Activated CD8-positive, alpha-beta T cell treated with anti-CD3 and anti-CD28 coated beads, Interleukin-2, amount 10 ng/mL, durations not matched to agents 7 days and 5 days (primary cell): ENCODE measurements around the gene UNC13D. TPM values are rescaled to one million over a fixed set of nuclear protein-coding genes. Genes with fewer than 3 reads are reported as not detected.
"Not testable (repeated sequence)": the region's sequence is repeated elsewhere in the genome, so short reads cannot be mapped to it uniquely, and the experiment has no call there.

Source experiments
- ATAC-seq: fragments of 150-1000 bp; cut with Tn5 transposase; one replicate; pipeline ENCODE4 v1.10.0; 2021; ENCODE audit warnings: moderate library complexity
- CTCF ChIA-PET: fragments of 350-600 bp; sonication (Branson Sonifier 250); formaldehyde crosslinking; loops from one replicate; lab custom pipeline; 2021; ENCODE audit warnings: antibody characterized with exemption; lab: Charles Lee
- POLR2A ChIA-PET: fragments of 350-600 bp; sonication (Branson Sonifier 250); formaldehyde crosslinking; loops from one replicate; lab custom pipeline; 2021; ENCODE audit warnings: antibody characterized with exemption; lab: Charles Lee
- DNase-seq: peaks from one replicate; pipeline ENCODE4 v3.0.0-alpha.2; 2020
- H3K27ac Mint-ChIP-seq: one replicate; pipeline ENCODE4 v1.8.0; 2021; ENCODE audit warnings: mild to moderate bottlenecking, mixed read lengths
- H3K27me3 Mint-ChIP-seq: one replicate; pipeline ENCODE4 v1.8.0; 2021; ENCODE audit warnings: low read depth, mixed read lengths
- H3K36me3 Mint-ChIP-seq: one replicate; pipeline ENCODE4 v1.8.0; 2021; ENCODE audit warnings: low read depth, mixed read lengths
- H3K4me1 Mint-ChIP-seq: one replicate; pipeline ENCODE4 v1.8.0; 2021; ENCODE audit warnings: low read depth, mixed read lengths
- H3K4me3 Mint-ChIP-seq: one replicate; pipeline ENCODE4 v1.8.0; 2021; ENCODE audit warnings: mild to moderate bottlenecking, mixed read lengths
- H3K9me3 Mint-ChIP-seq: one replicate; pipeline ENCODE4 v1.8.0; 2022; ENCODE audit warnings: mixed read lengths; ENCODE audit not compliant: insufficient read depth
- total RNA-seq, 2 experiments: library from RNA; stranded (reverse); gene quantifications; one replicate each; pipeline ENCODE4 v1.2.3, GENCODE V29; 2021

UNC13D gene
- total RNA-seq, 2 experiments from 2014 or later, result 234 to 249 TPM

DNA sequence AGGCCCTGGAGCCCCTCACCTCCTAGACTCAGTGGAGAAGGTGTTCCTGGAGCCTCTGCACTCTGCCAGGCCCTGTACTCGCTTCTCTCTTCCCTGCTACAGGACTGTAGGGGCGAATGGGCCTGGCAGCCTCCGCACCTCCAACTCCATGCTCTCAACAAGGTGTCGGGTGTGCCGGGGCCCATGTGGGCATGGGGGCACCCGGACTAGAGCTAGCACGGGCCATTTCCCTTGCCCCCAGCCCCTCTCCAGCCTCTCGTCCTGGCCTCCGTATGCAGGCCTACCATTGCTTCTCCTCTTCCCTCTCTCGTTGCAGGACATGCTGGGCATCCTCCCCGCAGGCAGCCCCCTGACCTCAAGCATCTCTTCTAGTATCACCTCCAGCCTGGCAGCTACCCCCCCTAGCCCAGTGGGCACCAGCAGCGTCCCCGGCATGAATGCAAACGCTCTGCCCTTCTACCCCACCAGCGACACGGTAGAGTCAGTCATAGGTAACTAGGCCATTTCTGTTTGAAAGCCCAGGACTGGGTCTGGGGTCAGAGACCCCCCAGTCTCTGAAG, 25.8 kb downstream of the UNC13D start:
- no peak overlapping the region for H3K27ac Mint-ChIP-seq
- peaks cover 15% of the 10 kb centered on the region for H3K4me1 Mint-ChIP-seq
- DNase-seq (no peak), ATAC-seq (no peak)
- POLR2A ChIA-PET, result interaction anchor here (0.8 to 1.7 kb wide), 3 partner anchors 38 to 42 kb away, joined by 3 to 5 read pairs (median 3); no protein-coding TSS in a partner anchor
- peaks cover 31% of the 10 kb centered on the region for H3K36me3 Mint-ChIP-seq
- no peaks in the 10 kb centered on the region for H3K27me3 Mint-ChIP-seq
- CTCF ChIA-PET, result interaction anchor here (1.3 to 2.0 kb wide), 3 partner anchors 8 to 29 kb away, joined by 3 to 6 read pairs (median 5); no protein-coding TSS in a partner anchor
- no peaks in the 10 kb centered on the region for H3K9me3 Mint-ChIP-seq
- H3K4me3 Mint-ChIP-seq, result no peak overlapping the region

DNA sequence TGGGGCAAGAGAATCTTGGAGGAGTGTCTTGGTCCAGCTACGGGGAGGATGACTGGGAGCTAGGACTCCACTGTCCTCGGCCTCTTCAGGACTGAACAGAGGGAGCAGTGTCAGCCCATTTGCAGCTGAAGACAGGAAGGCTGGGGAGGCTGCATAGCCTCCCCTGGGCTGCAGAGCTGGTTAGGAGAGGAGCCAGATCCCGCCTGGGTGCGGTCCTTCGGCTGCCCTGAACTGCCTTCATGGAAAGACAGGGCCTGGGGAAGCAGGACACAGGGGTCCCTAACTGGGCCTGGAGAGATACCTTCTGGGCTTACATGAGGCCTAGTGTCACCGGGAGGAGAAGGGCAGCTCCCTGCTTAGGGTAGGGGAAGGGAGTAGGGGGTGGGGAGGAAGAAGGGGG, 26.6 kb downstream of the UNC13D start:
- Mint-ChIP-seq H3K27ac (peak overlapping the region; percentile 34), H3K36me3 (peaks cover 36% of the 10 kb centered on the region), H3K4me3 (no peak overlapping the region), H3K27me3 (no peaks in the 10 kb centered on the region), H3K9me3 (no peaks in the 10 kb centered on the region), H3K4me1 (peaks cover 15% of the 10 kb centered on the region)
- ChIA-PET CTCF (interaction anchor here (1.3 to 2.0 kb wide), 3 partner anchors 9 to 28 kb away, joined by 3 to 6 read pairs (median 5); no protein-coding TSS in a partner anchor), POLR2A (interaction anchor here (1.7 kb wide), 1 partner anchor 41 kb away, joined by 5 read pairs; no protein-coding TSS in a partner anchor)
- ATAC-seq (no peak), DNase-seq (no peak)

DNA sequence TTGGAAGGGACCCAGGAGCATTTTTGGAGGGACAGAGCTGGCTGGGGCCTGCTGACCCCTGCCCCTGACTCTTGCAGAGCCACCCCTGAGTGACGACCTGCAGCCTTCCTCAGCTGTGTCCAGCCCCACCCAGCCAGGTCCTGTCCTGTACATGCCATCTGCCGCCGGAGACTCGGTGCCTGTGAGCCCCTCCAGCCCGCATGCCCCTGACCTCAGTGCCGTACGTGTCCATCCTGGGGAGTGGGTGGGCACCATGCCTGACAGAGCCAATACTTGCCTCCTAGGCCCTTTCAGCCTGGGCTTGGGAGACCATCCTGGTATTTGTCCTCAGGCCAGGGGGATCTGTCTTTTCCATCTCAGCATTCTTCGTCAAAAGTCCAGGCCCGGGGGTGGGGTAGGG, 27.5 kb downstream of the UNC13D start:
- Mint-ChIP-seq H3K4me1 (peaks cover 7% of the 10 kb centered on the region), H3K9me3 (no peaks in the 10 kb centered on the region), H3K27ac (no peak overlapping the region), H3K4me3 (no peak overlapping the region), H3K27me3 (no peaks in the 10 kb centered on the region), H3K36me3 (peaks cover 33% of the 10 kb centered on the region)
- POLR2A ChIA-PET, result interaction anchor here (0.7 to 1.7 kb wide), 3 partner anchors 9 to 40 kb away, joined by 3 to 5 read pairs (median 3); a partner anchor contains a TSS
- ATAC-seq (peak; percentile 20), DNase-seq (no peak)
- CTCF ChIA-PET, result interaction anchor here (0.6 to 1.1 kb wide), 2 partner anchors 13 to 63 kb away, joined by 3 read pairs; no protein-coding TSS in a partner anchor

DNA sequence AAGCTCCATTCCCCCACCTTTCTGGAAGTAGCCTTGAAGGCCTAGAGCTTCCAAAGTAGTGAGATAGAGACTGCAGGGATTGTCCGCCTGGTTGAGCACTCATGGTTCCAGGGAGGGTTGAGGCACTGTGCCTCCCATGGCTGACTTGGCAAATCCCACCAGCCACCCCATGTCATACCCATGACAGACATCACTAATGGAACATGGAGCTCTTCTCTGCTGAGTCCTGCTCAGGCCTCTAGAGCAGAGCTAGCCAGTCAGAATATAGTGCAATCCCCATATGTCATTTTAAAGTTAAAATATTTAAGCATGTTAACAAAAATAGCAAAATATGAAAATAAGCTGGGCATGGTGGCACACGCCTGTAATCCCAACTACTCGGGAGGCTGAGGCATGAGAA, 28.8 kb downstream of the UNC13D start:
- DNase-seq, result no peak
- no peak overlapping the region for H3K27ac Mint-ChIP-seq
- no peak for ATAC-seq
- POLR2A ChIA-PET, result interaction anchor here (1.0 to 1.4 kb wide), 3 partner anchors 13 to 39 kb away, joined by 3 to 7 read pairs (median 4); a partner anchor contains a TSS
- no peaks in the 10 kb centered on the region for H3K9me3 Mint-ChIP-seq
- peaks cover 28% of the 10 kb centered on the region for H3K36me3 Mint-ChIP-seq
- CTCF ChIA-PET, result interaction anchor here (0.8 to 1.3 kb wide), 5 partner anchors 12 to 62 kb away, joined by 3 read pairs; no protein-coding TSS in a partner anchor
- H3K4me1 Mint-ChIP-seq, result no peaks in the 10 kb centered on the region
- H3K4me3 Mint-ChIP-seq, result no peak overlapping the region
- H3K27me3 Mint-ChIP-seq, result no peaks in the 10 kb centered on the region

DNA sequence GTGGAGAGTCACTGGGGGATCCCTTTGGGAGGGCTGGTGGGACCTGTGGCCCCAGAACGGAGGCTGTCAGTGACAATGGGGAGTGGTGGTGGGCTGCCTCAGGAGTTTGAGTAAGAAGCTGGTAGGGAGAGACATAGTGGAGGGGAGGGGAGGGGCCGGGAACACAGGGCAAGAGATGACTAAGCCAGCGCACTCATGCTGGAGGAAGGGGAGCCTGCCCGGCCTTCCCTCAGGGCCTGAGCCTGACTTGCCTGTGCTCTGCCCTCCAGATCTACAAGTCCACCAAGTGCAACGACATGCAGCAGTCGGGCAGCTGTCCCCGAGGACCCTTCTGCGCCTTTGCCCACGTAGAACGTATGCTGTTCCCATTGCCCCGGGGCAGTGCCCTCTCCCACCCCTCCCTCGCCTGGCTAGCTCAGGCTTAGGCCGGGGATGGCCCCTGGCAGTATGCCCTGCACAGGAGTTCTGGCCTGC, 29.3 kb downstream of the UNC13D start:
- Mint-ChIP-seq H3K27ac (no peak overlapping the region), H3K36me3 (peaks cover 28% of the 10 kb centered on the region), H3K4me1 (no peaks in the 10 kb centered on the region), H3K4me3 (no peak overlapping the region), H3K9me3 (no peaks in the 10 kb centered on the region), H3K27me3 (no peaks in the 10 kb centered on the region)
- DNase-seq (no peak), ATAC-seq (no peak)
- ChIA-PET POLR2A (interaction anchor here (1.0 to 1.4 kb wide), 2 partner anchors 14 to 39 kb away, joined by 4 to 7 read pairs; no protein-coding TSS in a partner anchor), CTCF (interaction anchor here (0.8 to 1.3 kb wide), 4 partner anchors 12 to 61 kb away, joined by 3 read pairs; no protein-coding TSS in a partner anchor)

DNA sequence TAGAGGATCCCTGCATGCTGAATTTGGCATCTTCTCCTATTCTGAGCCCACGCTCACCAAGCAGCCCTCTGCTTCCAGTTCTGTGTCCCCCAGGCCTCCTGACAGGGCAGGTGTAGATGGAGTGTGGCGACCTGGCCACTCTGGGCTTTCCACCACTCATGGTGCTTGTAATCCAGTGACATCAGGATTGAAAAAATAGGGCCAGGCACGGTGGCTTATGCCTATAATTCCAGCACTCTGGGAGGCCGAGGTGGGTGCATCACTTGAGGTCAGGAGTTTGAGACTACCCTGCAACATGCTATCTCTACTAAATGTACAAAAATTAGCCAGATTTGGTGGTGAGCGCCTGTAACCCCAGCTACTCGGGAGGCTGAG, 30.2 kb downstream of the UNC13D start:
- CTCF ChIA-PET, result interaction anchor here (0.7 to 1.1 kb wide), 2 partner anchors 13 to 23 kb away, joined by 4 read pairs; no protein-coding TSS in a partner anchor
- Mint-ChIP-seq H3K4me1 (no peaks in the 10 kb centered on the region), H3K4me3 (no peak overlapping the region), H3K27me3 (no peaks in the 10 kb centered on the region), H3K27ac (no peak overlapping the region), H3K36me3 (peaks cover 23% of the 10 kb centered on the region), H3K9me3 (no peaks in the 10 kb centered on the region)
- ATAC-seq (no peak), DNase-seq (no peak)
- POLR2A ChIA-PET, result interaction anchor here (1.0 kb wide), 1 partner anchor 38 kb away, joined by 4 read pairs; no protein-coding TSS in a partner anchor

DNA sequence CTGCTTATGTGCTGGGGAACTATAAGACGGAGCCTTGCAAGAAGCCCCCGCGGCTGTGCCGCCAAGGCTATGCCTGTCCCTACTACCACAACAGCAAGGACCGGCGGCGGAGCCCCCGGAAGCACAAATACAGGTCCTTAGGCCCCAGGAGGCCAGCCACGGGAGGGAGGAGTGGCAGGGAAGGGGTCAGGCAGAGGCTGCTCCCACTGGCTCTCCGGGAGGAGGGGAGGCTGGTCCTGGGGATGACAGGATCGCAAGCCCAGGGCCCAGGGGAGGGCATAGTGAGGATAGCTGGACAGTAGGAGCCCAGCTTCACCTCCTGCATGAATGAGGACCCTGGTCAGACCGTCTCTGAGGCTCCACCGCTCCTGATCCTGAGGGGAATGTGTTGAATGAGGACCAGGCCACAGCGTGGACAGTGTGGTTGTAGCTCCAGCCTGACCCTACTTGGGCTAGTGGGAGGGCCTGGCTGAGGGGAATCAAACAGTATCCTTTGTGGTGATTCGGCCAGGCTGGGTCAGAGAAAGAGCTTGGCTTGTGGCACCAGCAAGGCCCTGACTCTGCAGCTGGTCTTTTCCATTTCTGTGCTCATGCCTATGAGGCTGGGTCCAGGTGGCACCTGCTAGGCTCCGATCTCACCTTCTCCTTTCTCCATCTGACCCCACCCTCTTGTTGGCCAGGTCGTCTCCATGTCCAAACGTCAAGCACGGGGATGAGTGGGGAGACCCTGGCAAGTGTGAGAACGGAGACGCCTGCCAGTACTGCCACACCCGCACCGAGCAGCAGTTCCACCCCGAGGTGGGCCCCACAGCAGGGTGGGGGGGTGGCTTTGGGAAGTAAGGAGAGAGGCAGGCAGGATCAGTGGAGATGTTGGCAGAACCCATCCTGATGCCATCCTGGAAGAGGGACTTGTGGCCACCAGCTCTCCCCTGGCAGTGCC, 30.9 kb downstream of the UNC13D start:
- CTCF ChIA-PET, result interaction anchor here (1.1 kb wide), 1 partner anchor 14 kb away, joined by 4 read pairs; no protein-coding TSS in a partner anchor
- DNase-seq (no peak), ATAC-seq (no peak)
- H3K27me3 Mint-ChIP-seq, result no peaks in the 10 kb centered on the region
- no peaks in the 10 kb centered on the region for H3K4me1 Mint-ChIP-seq
- no peak overlapping the region for H3K4me3 Mint-ChIP-seq
- POLR2A ChIA-PET, result interaction anchor here (1.0 kb wide), 1 partner anchor 37 kb away, joined by 4 read pairs; no protein-coding TSS in a partner anchor
- peaks cover 21% of the 10 kb centered on the region for H3K36me3 Mint-ChIP-seq
- no peak overlapping the region for H3K27ac Mint-ChIP-seq
- H3K9me3 Mint-ChIP-seq, result no peaks in the 10 kb centered on the region

DNA sequence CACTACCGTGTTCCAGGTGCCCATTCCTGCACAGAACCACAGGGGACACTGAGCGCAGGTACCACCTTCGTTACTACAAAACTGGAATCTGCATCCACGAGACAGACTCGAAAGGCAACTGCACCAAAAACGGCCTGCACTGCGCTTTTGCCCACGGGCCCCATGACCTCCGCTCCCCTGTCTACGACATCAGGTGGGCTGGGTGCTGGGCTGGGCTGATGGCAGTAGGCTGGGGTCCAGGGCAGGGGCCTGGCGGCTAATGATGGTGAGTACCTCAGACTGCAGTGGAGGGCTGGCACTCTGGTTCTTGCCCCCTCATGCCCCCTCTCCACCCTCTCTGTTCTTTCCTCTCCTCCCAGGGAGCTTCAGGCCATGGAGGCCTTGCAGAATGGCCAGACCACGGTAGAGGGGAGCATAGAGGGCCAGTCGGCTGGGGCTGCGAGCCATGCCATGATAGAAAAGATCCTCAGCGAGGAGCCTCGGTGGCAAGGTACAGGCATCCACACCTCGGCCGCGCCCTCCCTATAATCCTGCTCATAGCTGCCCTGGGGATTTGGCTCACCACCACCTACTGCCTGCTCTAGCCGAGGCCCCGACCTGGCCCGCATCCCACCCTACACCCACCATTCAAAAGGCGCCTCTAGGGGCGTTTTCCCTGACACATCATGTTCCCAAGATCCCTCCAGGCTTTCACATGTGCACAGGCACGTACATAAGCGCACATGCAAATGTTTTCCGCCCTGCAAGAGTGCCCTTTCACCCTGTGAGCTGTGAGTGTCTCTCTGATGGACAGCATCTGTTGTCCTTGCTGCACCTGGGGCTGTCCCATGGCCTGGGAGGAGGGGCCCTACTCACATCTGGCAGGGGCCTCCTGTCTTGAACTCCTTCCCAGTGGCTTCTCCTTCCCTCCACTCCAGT, 31.8 kb downstream of the UNC13D start:
- Mint-ChIP-seq H3K9me3 (no peaks in the 10 kb centered on the region), H3K27me3 (no peaks in the 10 kb centered on the region), H3K4me1 (no peaks in the 10 kb centered on the region), H3K27ac (no peak overlapping the region), H3K4me3 (no peak overlapping the region), H3K36me3 (peaks cover 21% of the 10 kb centered on the region)
- ATAC-seq, result no peak
- POLR2A ChIA-PET, result no interaction called here
- CTCF ChIA-PET, result no interaction called here
- no peak for DNase-seq

DNA sequence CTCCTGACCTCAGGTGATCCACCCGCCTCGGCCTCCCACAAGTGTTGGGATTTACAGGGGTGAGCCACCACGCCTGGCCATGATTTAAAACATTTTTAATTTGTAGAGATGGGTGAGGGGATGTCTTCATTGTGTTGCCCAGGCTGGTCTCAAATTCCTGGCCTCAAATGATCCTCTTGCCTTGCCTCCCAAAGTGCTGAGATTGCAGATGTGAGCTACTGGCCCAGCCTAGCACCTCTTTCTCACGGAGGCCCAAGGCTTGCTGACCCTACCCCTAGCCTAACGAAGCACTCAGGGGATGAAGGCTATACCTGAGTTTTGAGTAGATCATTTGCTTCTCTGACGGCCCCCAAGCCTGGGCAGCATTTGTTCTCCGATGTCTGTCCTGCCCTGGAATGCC, 33.0 kb downstream of the UNC13D start:
- ChIA-PET CTCF (no interaction called here), POLR2A (interaction anchor here (0.7 kb wide), 1 partner anchor 12 kb away, joined by 3 read pairs; no protein-coding TSS in a partner anchor)
- Mint-ChIP-seq H3K27me3 (no peaks in the 10 kb centered on the region), H3K4me1 (no peaks in the 10 kb centered on the region), H3K36me3 (peaks cover 21% of the 10 kb centered on the region), H3K4me3 (no peak overlapping the region), H3K27ac (no peak overlapping the region), H3K9me3 (no peaks in the 10 kb centered on the region)
- DNase-seq (no peak), ATAC-seq (no peak)

DNA sequence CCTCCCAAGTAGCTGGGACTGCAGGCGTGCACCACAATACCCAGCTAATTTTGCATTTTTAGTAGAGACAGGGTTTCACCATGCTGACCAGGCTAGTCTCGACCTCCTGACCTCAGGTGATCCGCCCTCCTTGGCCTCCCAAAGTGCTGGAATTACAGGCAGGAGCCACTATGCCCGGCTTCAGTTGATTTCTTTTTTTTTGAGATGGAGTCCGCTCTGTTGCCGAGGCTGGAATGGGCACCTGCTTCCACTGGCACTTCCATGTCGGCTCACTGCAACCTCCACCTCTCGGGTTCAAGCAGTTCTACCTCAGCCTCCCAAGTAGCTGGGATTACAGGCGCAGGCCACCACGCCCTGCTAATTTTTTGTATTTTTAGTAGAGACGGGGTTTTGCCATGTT, 33.4 kb downstream of the UNC13D start:
- H3K4me3 Mint-ChIP-seq, POLR2A ChIA-PET, H3K27me3 Mint-ChIP-seq, H3K27ac Mint-ChIP-seq, ATAC-seq, H3K9me3 Mint-ChIP-seq, H3K4me1 Mint-ChIP-seq, DNase-seq, CTCF ChIA-PET: not testable (repeated sequence)
- peaks cover 21% of the 10 kb centered on the region for H3K36me3 Mint-ChIP-seq
